Liver (tissue), 3 donors: ENCODE data around the gene GLIS1.

Source experiments
- RAD21 ChIP-seq, 2 donors: IDR thresholded peaks; 2 replicates each; pipeline ENCODE4 v1.6.1; 2016; ENCODE audit warnings: antibody characterized with exemption in 2 of 2, mild to moderate bottlenecking in 2 of 2
- RXRA ChIP-seq, 2 donors: IDR thresholded peaks; 2 replicates each; pipeline ENCODE4 v1.6.1; 2017 to 2018; ENCODE audit warnings: antibody characterized with exemption in 2 of 2, mild to moderate bottlenecking in 1 of 2
- TAF1 ChIP-seq: conservative IDR thresholded peaks from 2 replicates; pipeline ENCODE4 v1.6.1; 2016; ENCODE audit warnings: antibody characterized with exemption, mild to moderate bottlenecking
- TF ChIP-seq, protein P1 (sequence below): fragments of 150-350 bp; IDR thresholded peaks from 2 replicates; pipeline ENCODE4 v1.5.1; 2017; ENCODE audit warnings: improper control_type of control experiment, low read depth, low read length; ENCODE audit not compliant: missing input control
- TF ChIP-seq, protein P2 (sequence below): IDR thresholded peaks from 2 replicates; pipeline ENCODE4 v1.6.1; 2016; ENCODE audit warnings: antibody characterized with exemption
- TF ChIP-seq, protein P3 (sequence below): IDR thresholded peaks from 2 replicates; pipeline ENCODE4 v1.6.1; 2016; ENCODE audit warnings: antibody characterized with exemption, mild to moderate bottlenecking
- donor health status: healthy.
- donor health status: healthy.

DNA sequence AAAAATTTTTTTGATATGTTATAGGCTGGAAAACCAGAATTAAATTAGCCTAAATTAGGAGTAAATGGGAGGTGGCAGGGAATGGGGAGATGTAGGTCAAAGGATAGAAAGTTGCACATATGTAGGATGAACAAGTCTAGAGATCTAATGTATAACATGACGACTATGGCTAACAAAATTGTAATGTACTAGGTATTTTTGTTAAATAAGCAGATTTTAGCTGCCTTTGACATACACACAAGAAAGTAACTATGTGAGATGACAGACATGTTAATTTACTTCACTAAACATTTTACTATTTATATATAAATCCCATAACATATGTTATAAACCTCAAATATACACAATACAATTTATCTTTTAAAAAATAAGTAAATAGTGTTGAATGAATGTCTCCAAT is 30.2 kb upstream of the GLIS1 start:
- TF ChIP-seq, protein P1, sequence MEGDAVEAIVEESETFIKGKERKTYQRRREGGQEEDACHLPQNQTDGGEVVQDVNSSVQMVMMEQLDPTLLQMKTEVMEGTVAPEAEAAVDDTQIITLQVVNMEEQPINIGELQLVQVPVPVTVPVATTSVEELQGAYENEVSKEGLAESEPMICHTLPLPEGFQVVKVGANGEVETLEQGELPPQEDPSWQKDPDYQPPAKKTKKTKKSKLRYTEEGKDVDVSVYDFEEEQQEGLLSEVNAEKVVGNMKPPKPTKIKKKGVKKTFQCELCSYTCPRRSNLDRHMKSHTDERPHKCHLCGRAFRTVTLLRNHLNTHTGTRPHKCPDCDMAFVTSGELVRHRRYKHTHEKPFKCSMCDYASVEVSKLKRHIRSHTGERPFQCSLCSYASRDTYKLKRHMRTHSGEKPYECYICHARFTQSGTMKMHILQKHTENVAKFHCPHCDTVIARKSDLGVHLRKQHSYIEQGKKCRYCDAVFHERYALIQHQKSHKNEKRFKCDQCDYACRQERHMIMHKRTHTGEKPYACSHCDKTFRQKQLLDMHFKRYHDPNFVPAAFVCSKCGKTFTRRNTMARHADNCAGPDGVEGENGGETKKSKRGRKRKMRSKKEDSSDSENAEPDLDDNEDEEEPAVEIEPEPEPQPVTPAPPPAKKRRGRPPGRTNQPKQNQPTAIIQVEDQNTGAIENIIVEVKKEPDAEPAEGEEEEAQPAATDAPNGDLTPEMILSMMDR, result no peak
- TF ChIP-seq, protein P2, sequence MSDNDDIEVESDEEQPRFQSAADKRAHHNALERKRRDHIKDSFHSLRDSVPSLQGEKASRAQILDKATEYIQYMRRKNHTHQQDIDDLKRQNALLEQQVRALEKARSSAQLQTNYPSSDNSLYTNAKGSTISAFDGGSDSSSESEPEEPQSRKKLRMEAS, result no peak
- TF ChIP-seq RAD21 (IDR thresholded peaks at IDR 0.05) (no peak), TAF1 (no peak), RXRA (IDR thresholded peaks at IDR 0.05) (no peak)
- TF ChIP-seq, protein P3, sequence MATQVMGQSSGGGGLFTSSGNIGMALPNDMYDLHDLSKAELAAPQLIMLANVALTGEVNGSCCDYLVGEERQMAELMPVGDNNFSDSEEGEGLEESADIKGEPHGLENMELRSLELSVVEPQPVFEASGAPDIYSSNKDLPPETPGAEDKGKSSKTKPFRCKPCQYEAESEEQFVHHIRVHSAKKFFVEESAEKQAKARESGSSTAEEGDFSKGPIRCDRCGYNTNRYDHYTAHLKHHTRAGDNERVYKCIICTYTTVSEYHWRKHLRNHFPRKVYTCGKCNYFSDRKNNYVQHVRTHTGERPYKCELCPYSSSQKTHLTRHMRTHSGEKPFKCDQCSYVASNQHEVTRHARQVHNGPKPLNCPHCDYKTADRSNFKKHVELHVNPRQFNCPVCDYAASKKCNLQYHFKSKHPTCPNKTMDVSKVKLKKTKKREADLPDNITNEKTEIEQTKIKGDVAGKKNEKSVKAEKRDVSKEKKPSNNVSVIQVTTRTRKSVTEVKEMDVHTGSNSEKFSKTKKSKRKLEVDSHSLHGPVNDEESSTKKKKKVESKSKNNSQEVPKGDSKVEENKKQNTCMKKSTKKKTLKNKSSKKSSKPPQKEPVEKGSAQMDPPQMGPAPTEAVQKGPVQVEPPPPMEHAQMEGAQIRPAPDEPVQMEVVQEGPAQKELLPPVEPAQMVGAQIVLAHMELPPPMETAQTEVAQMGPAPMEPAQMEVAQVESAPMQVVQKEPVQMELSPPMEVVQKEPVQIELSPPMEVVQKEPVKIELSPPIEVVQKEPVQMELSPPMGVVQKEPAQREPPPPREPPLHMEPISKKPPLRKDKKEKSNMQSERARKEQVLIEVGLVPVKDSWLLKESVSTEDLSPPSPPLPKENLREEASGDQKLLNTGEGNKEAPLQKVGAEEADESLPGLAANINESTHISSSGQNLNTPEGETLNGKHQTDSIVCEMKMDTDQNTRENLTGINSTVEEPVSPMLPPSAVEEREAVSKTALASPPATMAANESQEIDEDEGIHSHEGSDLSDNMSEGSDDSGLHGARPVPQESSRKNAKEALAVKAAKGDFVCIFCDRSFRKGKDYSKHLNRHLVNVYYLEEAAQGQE, result no peak
